Kidney capillary endothelial cell (primary cell): ENCODE measurements around the gene PCDHA2.
"Not testable (repeated sequence)": the region's sequence is repeated elsewhere in the genome, so short reads cannot be mapped to it uniquely, and the experiment has no call there.

ENCODE experiments used
- DNase-seq: peaks from one replicate; pipeline ENCODE4 v3.0.0-alpha.2; 2018; ENCODE audit warnings: low spot score

PCDHA2 gene

DNA sequence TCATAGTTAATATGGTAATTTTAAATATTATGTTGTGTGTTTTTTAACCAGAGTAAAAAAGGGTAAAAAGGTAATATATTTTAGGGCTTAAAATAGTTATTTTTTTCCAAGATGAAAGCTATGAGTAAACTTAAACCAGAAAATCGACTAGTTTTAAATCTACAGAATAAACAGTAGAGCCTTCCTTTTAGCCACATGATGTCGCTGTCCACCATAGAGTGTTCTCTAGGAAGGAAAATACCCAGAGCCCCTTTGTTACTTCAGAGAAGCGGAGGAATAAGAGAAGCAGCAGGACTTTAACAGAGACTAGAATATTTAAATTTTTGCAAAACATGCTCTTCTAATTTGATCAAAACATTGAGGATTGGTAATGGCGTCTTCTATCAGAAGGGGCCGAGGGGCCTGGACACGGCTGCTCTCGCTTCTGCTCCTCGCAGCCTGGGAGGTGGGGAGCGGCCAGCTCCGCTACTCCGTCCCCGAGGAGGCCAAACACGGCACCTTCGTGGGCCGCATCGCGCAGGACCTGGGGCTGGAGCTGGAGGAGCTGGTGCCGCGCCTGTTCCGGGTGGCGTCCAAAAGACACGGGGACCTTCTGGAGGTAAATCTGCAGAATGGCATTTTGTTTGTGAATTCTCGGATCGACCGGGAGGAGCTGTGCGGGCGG is at the start of gene PCDHA2:
TSS of gene PCDHA2 (plus strand) at position 258 of the 664 bp plus-strand sequence.
- DNase-seq: no peak

DNA sequence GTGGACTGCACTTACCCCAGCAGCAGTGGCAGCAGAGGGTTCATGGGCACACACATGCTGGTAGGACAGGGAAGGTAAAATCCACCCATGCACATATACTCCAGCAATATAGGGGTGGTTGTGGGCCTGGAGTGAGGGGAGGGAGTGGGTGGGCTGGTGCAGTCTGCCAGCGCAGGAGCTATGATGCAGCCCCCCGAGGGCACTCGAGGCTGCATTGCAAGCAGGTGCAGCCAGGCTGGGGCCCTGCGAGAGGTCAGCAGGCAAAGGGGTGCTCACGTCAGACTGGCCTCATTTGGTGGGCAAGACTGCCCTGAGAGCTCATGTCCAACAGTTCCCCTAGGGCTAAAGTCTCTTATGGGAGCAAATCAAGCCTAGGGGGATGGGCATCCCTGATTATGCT is 41.1 kb upstream of the PCDHA2 start:
- DNase-seq: no peak

DNA sequence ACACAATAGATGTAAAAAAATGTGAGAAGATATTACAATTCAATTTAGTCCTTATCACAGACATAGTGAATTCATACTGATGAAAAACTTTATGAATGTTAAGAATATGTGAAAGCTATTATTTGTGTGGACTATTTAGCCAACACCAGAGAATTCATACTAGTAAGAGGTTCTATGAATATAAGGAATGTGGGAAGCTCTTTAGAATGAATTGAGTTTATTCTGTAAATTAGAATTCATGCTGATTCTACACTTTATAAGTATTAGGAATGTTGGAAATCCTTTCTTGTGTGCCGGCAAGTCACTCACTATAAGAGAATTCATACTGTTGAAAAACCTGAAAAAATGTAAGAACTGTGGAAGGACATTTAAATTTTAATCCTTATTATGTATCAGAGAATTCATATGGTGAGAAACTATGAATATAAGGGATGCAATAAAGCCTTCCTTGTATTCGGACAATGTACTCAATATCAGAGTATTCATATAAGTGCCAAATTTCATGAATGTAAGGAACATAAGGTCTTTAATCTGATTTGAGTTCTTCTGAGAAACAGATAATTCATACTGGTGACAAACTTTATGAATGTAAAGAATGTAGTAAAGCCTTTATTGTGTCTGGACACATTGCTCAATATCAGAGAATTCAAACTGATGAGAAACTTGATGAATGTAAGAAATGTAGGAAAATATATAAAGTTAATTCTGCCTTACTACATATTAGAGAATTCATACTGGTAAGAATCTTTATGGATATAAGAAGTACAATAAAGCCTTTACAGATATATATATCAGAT is 30.3 kb upstream of the PCDHA2 start:
- peak; percentile 6 for DNase-seq

DNA sequence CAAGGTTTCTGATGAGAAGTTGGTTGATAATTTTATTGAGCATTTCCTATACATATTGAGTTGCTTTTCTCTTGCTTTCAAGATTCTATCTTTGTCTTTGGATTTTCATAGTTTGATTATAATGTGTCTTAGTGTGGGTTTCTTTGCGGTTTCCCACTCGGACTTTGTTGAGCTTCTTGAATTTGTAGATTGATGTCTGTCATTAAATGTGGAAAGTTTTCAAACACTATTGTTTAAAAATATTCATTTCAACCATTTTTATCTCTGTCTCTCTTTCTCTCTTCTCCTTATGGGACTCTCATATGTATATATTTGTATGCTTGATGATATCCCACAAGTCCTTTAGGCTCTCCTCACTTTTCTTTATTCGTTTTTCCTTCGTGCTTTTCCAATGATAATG is 27.2 kb upstream of the PCDHA2 start:
- DNase-seq: no peak

DNA sequence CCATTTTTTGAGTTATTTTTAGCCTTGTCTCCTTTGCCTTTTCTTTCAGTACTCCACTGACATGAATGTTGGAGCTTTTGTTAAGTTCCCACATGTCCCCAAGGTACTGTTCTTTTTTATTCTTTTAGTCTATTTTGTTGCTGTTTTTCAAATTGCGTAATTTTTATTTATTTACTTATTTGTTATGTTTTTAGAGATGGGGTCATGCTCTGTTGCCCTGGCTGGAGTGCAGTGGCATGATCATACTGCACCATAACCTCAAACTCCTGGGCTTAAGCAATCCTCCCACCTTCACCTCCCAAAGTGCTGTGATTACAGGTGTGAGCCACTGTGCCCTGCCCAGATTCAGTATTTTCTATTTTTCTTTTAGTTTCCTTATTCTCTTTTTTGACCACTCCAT is 14.1 kb upstream of the PCDHA2 start:
- no peak for DNase-seq

DNA sequence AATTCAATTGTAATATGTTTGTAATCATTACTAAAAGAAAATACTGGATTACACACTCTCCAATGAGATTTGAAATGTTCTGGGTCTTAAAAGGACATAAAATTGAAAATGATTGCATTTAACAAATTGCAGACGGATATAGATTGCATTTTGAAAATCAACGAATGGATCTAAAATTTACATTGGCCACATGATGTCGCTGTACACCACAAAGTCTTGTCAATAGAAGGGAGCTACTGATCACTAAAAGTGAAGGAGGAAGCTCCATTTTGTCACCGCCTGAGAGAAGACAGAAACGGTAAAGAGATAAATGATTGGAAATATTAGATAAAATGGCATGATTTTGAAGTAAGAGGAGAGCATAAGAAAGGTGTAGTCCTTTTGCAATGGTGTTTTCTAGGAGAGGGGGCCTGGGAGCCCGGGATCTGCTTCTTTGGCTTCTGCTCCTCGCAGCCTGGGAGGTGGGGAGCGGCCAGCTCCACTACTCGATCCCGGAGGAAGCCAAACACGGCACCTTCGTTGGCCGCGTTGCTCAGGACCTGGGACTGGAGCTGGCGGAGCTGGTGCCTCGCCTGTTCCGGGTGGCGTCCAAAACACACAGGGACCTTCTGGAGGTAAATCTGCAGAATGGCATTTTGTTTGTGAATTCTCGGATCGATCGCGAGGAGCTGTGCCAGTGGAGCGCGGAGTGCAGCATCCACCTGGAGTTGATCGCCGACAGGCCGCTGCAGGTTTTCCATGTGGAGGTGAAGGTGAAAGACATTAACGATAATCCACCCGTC is 8.6 kb upstream of the PCDHA2 start, which contains the start of gene PCDHA1:
TSS of gene PCDHA1 (plus strand) at position 236 of the 782 bp plus-strand sequence.
- no peak for DNase-seq

DNA sequence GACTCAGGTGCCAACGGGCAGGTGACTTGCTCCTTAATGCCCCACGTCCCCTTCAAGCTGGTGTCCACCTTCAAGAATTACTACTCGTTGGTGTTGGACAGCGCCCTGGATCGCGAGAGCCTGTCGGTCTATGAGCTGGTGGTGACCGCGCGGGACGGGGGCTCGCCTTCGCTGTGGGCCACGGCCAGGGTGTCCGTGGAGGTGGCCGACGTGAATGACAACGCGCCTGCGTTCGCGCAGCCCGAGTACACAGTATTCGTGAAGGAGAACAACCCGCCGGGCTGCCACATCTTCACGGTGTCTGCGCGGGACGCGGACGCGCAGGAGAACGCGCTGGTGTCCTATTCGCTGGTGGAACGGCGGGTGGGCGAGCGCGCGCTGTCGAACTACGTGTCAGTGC is 7.2 kb upstream of the PCDHA2 start:
- not testable (repeated sequence) for DNase-seq

DNA sequence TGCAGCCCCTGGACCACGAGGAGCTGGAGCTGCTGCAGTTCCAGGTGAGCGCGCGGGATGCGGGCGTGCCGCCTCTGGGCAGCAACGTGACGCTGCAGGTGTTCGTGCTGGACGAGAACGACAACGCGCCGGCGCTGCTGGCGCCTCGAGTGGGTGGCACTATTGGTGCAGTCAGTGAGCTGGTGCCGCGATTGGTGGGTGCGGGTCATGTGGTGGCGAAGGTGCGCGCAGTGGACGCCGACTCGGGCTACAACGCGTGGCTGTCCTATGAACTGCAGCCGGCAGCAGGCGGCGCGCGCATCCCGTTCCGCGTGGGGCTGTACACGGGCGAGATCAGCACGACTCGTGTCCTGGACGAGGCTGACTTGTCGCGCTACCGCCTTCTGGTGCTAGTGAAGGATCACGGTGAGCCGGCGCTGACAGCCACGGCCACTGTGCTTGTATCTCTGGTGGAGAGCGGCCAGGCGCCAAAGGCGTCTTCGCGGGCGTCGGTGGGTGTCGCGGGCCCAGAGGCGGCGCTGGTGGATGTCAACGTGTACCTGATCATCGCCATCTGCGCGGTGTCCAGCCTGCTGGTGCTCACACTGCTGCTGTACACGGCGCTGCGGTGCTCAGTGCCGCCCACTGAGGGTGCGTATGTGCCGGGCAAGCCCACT is 6.7 kb upstream of the PCDHA2 start:
- DNase-seq: not testable (repeated sequence)

DNA sequence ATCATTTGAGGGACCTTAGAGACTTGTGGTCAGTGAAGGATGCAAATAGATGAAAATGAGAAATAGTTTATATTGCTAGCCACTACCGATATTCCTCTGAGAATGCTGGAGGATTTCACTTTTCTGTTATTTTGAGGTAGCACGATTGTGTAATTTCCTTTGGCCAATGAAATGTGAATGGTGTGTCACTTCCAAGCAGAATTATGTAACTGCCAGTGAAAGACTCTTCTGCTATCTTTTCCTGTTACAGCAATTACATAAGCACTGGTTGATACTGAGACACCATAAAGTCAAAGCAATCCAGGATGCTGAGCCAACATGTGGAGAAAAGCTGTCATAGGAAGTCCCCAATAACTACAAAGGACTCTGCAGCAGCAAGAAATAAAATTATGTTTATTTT is 3.6 kb upstream of the PCDHA2 start:
- no peak for DNase-seq

DNA sequence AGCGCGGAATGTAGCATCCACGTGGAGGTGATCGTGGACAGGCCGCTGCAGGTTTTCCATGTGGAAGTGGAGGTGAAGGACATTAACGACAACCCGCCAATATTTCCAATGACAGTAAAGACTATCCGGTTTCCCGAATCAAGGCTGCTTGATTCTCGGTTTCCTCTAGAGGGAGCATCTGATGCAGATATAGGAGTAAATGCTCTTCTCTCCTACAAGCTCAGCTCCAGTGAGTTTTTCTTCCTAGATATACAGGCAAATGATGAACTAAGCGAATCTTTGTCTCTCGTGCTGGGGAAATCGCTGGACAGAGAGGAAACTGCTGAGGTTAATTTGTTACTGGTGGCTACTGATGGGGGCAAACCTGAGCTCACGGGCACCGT is 598 bp downstream of the PCDHA2 start:
- DNase-seq: no peak

DNA sequence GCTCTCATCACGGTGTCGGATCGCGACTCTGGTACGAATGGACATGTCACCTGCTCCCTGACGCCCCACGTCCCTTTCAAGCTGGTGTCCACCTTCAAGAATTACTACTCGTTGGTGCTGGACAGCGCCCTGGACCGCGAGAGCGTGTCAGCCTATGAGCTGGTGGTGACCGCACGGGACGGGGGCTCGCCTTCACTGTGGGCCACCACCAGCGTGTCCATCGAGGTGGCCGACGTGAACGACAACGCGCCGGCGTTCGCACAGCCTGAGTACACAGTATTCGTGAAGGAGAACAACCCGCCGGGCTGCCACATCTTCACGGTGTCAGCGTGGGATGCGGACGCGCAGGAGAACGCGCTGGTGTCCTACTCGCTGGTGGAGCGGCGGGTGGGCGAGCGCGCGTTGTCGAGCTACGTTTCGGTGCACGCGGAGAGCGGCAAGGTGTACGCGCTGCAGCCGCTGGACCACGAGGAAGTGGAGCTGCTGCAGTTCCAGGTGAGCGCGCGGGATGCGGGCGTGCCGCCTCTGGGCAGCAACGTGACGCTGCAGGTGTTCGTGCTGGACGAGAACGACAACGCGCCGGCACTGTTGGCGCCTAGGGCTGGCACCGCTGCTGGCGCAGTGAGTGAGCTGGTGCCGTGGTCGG is 1.5 kb downstream of the PCDHA2 start:
- DNase-seq: not testable (repeated sequence)

DNA sequence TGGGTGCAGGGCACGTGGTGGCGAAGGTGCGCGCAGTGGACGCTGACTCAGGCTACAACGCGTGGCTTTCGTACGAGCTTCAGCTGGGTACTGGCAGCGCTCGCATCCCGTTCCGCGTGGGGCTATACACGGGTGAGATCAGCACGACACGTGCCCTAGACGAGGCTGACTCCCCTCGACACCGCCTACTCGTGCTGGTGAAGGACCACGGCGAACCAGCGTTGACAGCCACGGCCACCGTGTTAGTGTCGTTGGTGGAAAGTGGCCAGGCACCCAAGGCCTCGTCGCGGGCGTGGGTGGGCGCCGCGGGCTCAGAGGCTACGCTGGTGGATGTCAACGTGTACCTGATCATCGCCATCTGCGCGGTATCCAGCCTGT is 2.1 kb downstream of the PCDHA2 start:
- no peak for DNase-seq

DNA sequence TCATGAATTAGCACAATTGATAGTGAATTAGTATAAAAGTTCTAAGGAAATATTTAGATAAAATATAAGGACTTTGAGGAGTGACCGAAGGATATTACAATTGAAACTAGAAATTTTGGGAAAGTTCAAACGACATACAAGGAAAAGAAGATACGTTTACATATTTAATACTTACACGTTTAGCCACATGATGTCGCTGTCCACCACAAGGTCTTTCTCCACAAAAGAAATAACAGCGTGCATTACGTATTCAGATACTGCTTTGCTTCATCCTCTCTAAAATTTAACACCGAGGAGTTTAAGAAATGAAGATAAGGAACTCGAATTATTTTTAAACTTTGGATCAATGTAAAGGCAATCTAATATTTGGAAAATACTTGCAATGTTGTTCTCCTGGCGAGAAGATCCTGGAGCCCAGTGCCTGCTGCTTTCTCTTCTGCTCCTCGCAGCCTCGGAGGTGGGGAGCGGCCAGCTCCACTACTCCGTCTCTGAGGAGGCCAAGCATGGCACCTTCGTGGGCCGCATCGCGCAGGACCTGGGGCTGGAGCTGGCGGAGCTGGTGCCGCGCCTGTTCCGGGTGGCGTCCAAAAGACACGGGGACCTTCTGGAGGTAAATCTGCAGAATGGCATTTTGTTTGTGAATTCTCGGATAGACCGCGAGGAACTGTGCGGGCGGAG is 6.3 kb downstream of the PCDHA2 start, which contains the start of gene PCDHA3:
TSS of gene PCDHA3 (plus strand) at position 242 of the 678 bp plus-strand sequence.
- no peak for DNase-seq

DNA sequence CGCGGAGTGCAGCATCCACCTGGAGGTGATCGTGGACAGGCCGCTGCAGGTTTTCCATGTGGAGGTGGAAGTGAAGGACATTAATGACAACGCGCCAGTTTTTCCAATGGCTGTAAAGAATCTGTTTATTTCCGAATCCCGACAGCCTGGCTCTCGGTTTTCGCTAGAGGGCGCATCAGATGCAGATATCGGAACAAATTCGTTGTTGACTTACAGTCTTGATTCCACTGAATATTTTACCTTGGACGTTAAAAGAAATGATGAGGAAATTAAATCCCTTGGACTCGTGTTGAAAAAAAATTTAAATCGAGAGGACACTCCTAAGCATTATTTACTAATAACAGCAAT is 6.8 kb downstream of the PCDHA2 start:
- DNase-seq: no peak

DNA sequence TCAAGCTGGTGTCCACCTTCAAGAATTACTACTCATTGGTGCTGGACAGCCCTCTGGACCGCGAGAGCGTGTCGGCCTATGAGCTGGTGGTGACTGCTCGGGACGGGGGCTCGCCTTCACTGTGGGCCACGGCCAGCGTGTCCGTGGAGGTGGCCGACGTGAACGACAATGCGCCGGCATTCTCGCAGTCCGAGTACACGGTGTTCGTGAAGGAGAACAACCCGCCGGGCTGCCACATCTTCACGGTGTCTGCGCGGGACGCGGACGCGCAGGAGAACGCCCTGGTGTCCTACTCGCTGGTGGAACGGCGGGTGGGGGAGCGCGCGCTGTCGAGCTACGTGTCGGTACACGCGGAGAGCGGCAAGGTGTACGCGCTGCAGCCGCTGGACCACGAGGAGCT is 7.7 kb downstream of the PCDHA2 start:
- not testable (repeated sequence) for DNase-seq

DNA sequence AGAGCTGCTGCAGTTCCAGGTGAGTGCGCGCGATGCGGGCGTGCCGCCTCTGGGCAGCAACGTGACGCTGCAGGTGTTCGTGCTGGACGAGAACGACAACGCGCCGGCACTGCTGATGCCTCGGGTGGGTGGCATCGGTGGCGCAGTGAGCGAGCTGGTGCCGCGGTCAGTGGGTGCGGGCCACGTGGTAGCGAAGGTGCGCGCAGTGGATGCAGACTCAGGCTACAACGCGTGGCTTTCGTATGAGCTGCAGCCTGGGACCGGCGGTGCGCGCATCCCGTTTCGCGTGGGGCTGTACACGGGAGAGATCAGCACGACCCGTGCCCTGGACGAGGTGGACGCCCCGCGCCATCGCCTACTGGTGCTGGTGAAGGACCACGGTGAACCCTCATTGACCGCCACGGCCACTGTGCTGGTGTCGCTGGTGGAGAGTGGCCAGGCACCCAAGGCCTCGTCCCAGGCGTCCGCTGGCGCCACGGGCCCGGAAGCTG is 8.2 kb downstream of the PCDHA2 start:
- no peak for DNase-seq

DNA sequence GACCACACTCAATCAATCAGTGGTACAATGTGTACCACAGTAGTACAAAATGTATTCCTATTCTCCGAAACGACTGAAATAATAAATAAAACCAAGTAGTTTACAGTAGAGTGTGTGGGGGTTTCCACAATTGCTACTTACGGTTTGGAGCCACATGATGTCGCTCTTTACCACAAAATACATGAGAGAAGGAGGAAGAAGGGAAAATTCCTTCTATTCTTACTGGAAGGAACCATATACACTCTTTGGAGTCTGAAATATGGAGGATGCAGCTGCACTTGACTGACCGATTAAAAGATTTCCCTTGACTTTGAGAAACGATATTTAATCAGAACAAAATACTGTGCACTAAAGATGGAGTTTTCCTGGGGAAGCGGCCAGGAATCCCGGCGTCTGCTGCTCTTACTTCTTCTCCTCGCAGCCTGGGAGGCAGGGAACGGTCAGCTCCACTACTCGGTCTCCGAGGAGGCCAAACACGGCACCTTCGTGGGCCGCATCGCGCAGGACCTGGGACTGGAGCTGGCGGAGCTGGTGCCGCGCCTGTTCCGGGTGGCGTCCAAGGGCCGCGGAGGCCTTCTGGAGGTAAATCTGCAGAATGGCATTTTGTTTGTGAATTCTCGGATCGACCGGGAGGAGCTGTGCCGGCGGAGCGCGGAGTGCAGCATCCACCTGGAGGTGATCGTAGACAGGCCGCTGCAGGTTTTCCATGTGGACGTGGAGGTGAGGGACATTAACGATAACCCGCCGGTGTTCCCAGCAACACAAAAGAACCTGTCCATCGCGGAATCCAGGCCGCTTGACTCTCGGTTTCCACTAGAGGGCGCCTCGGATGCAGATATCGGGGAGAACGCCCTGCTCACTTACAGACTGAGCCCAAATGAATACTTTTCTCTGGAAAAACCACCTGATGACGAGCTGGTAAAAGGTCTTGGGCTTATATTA is 12.5 kb downstream of the PCDHA2 start, which contains the start of gene PCDHA4:
TSS of gene PCDHA4 (plus strand) at position 235 of the 942 bp plus-strand sequence.
- no peak for DNase-seq

DNA sequence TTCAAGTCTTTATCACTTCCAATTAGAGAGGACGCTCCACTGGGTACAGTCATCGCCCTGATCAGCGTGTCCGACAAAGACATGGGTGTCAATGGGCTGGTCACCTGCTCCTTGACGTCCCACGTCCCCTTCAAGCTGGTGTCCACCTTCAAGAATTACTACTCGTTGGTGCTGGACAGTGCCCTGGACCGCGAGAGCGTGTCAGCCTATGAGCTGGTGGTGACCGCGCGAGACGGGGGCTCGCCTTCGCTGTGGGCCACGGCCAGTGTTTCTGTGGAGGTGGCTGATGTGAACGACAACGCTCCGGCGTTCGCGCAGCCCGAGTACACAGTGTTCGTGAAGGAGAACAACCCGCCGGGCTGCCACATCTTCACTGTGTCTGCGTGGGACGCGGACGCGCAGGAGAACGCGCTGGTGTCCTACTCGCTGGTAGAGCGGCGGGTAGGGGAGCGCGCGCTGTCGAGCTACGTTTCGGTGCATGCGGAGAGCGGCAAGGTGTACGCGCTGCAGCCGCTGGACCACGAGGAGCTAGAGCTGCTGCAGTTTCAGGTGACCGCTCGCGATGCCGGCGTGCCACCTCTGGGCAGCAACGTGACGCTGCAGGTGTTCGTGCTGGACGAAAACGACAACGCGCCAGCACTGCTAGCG is 13.7 kb downstream of the PCDHA2 start:
- not testable (repeated sequence) for DNase-seq

DNA sequence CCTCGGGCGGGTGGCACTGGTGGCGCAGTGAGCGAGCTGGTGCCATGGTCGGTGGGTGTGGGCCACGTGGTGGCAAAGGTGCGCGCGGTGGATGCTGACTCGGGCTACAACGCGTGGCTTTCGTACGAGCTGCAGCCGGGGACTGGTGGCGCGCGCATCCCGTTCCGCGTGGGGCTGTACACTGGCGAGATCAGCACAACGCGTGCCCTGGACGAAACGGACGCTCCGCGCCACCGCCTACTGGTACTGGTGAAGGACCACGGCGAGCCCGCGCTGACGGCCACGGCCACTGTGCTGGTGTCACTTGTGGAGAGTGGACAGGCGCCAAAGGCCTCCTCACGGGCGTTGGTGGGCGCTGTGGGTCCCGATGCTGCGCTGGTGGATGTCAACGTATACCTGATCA is 14.2 kb downstream of the PCDHA2 start:
- DNase-seq: no peak
